MCF 10A (cell line): Measurements from ENCODE around the gene SLC6A2. TPM values are rescaled to one million over a fixed set of nuclear protein-coding genes. Genes with fewer than 3 reads are reported as not detected.

ENCODE experiments used
- BruUV-seq: library from RNA; stranded (reverse); fragments of 400-500 nt; replicated peaks from 2 replicates; lab custom pipeline; 2021; lab: Mats Ljungman, UMichigan
- CTCF ChIA-PET: fragments of 300-600 bp; sonication (Branson Sonifier 250); formaldehyde crosslinking; extraction: SDS; loops from one replicate; lab custom pipeline; 2021; ENCODE audit warnings: antibody characterized with exemption, inconsistent platforms; lab: Yijun Ruan, JAX
- POLR2A ChIA-PET: fragments of 300-600, 350-650 bp; sonication (Branson Sonifier 250); formaldehyde crosslinking; extraction: SDS; loops from one replicate; lab custom pipeline; 2020; ENCODE audit warnings: antibody characterized with exemption, inconsistent platforms; lab: Yijun Ruan, JAX
- DNase-seq: peaks from one replicate; pipeline ENCODE4 v3.0.0-alpha.2; 2018; ENCODE audit not compliant: unreplicated experiment
- H3K27ac Mint-ChIP-seq: one replicate; pipeline ENCODE4 v1.8.0; 2022; ENCODE audit warnings: mild to moderate bottlenecking, low read depth, mixed read lengths; ENCODE audit not compliant: unreplicated experiment
- H3K27me3 Mint-ChIP-seq: one replicate; pipeline ENCODE4 v1.8.0; 2022; ENCODE audit warnings: mixed read lengths; ENCODE audit not compliant: insufficient read depth, unreplicated experiment
- H3K36me3 Mint-ChIP-seq: one replicate; pipeline ENCODE4 v1.8.0; 2022; ENCODE audit warnings: mild to moderate bottlenecking, moderate library complexity, mixed read lengths; ENCODE audit not compliant: insufficient read depth, unreplicated experiment
- H3K4me1 Mint-ChIP-seq: one replicate; pipeline ENCODE4 v1.8.0; 2022; ENCODE audit warnings: mixed read lengths; ENCODE audit not compliant: insufficient read depth, unreplicated experiment
- H3K4me3 Mint-ChIP-seq: one replicate; pipeline ENCODE4 v1.8.0; 2022; ENCODE audit warnings: mild to moderate bottlenecking, moderate library complexity, mixed read lengths; ENCODE audit not compliant: unreplicated experiment
- H3K9me3 Mint-ChIP-seq: one replicate; pipeline ENCODE4 v1.8.0; 2022; ENCODE audit warnings: mixed read lengths; ENCODE audit not compliant: unreplicated experiment
- CTCF ChIP-seq: fragments of 200-600 bp; IDR thresholded peaks from one replicate; pipeline ENCODE4 v1.8.0; 2022; ENCODE audit warnings: antibody characterized with exemption, mild to moderate bottlenecking; ENCODE audit not compliant: unreplicated experiment
- intact Hi-C: fragments of 100-400 bp; cut with micrococcal nuclease; formaldehyde crosslinking; loops from 2 replicates; pipeline ENCODE4 v1.14.1; 2022
- total RNA-seq: library from RNA; stranded (reverse); gene quantifications from 2 replicates; pipeline ENCODE4 v1.2.3, GENCODE V29; 2022

The SLC6A2 gene
- total RNA-seq, 1 experiment from 2014 or later, result not detected

GRCh38 chr16:55682086-55682485, 26.3 kb downstream of the SLC6A2 start:
- no peaks in the 10 kb centered on the region for H3K9me3 Mint-ChIP-seq
- DNase-seq, result no peak
- BruUV-seq, result no TSS peak
- H3K27me3 Mint-ChIP-seq, result peaks cover 5% of the 10 kb centered on the region
- POLR2A ChIA-PET, result interaction anchor here (1.4 to 2.8 kb wide), 2 partner anchors 8 to 13 kb away, joined by 3 to 7 read pairs; no protein-coding TSS in a partner anchor
- TF ChIP-seq CTCF, result no peak
- H3K36me3 Mint-ChIP-seq, result no peaks in the 10 kb centered on the region
- no peak overlapping the region for H3K27ac Mint-ChIP-seq
- no peak overlapping the region for H3K4me3 Mint-ChIP-seq
- intact Hi-C loops, result no loop called here
- CTCF ChIA-PET, result interaction anchor here (0.7 to 2.4 kb wide), 4 partner anchors 14 to 217 kb away, joined by 3 to 10 read pairs (median 5); no protein-coding TSS in a partner anchor
- H3K4me1 Mint-ChIP-seq, result no peaks in the 10 kb centered on the region

DNA sequence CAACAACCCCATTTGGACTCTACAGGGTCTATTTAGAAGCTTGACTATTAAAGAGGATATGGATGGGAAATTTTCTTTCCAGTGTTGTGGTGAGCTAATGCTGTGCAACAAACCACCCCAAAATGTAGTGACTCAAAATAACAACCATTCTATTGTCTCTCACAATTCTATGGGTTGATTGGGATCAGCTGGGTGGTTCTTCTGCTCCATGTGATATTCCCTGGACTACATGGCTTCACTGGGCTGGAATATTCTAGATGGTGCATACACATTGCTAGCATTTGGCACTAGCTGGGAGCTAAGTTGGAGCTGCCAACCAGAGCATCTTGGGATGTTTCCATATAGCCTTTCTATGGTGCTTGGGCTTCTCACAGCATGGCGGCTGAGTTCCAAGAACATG, 30.2 kb downstream of the SLC6A2 start:
- DNase-seq, result no peak
- no peak overlapping the region for H3K27ac Mint-ChIP-seq
- H3K4me1 Mint-ChIP-seq, result no peaks in the 10 kb centered on the region
- H3K4me3 Mint-ChIP-seq, result no peak overlapping the region
- no TSS peak for BruUV-seq
- ChIA-PET POLR2A (no interaction called here), CTCF (interaction anchor here (3.7 kb wide), 1 partner anchor 17 kb away, joined by 26 read pairs; no protein-coding TSS in a partner anchor)
- H3K36me3 Mint-ChIP-seq, result no peaks in the 10 kb centered on the region
- H3K27me3 Mint-ChIP-seq, result peaks cover 38% of the 10 kb centered on the region
- TF ChIP-seq CTCF, result no peak
- intact Hi-C loops, result no loop called here
- H3K9me3 Mint-ChIP-seq, result no peaks in the 10 kb centered on the region

DNA sequence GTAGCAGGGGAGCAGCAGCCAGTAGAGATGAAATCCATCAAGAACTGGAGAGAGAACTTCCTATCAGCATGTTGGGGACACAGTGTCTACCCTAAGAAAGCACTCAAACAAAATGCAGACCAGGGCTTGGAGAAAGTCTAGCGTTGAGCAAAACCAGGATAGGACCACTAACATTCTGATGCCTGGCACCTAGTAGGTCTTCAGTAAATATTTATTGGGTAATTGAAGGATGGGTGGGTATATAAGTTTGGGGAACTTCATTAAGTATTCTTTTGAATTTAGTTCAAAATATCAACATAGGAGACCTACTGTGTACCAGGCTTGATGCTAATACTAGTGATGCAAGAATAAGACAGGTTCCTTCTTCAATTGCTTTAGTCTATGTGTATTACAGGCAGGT, 30.9 kb downstream of the SLC6A2 start:
- no peak for DNase-seq
- H3K27me3 Mint-ChIP-seq, result peaks cover 38% of the 10 kb centered on the region
- H3K36me3 Mint-ChIP-seq, result no peaks in the 10 kb centered on the region
- intact Hi-C loops, result no loop called here
- H3K27ac Mint-ChIP-seq, result no peak overlapping the region
- ChIA-PET CTCF (interaction anchor here (0.8 to 3.7 kb wide), 3 partner anchors 16 to 222 kb away, joined by 6 to 26 read pairs (median 7); no protein-coding TSS in a partner anchor), POLR2A (no interaction called here)
- no peak for TF ChIP-seq CTCF
- no peak overlapping the region for H3K4me3 Mint-ChIP-seq
- BruUV-seq, result no TSS peak
- H3K4me1 Mint-ChIP-seq, result no peaks in the 10 kb centered on the region
- no peaks in the 10 kb centered on the region for H3K9me3 Mint-ChIP-seq

DNA sequence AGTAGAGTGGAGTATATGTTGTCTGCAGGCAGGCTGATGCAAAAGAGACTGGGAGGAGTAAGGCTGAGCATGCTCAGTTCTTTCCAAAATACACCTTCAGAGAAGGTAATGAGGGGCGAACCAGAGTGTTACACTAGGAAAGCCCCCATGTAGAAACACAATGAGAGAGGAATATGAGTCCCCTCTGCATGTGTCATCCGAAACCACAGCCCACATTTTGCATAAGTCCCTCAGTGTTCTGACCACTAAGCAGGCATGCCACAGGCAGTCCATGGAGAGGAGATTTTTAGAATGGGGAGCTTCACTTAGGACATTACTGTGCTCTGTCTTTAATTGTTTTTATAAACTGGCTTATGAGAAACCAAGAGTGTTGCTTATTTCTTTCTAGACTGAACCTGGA, 32.0 kb downstream of the SLC6A2 start:
- no peaks in the 10 kb centered on the region for H3K36me3 Mint-ChIP-seq
- intact Hi-C loops, result no loop called here
- ChIA-PET POLR2A (interaction anchor here (0.7 kb wide), 1 partner anchor 129 kb away, joined by 3 read pairs; no protein-coding TSS in a partner anchor), CTCF (interaction anchor here (1.9 to 3.7 kb wide), 3 partner anchors 15 to 223 kb away, joined by 6 to 26 read pairs (median 6); no protein-coding TSS in a partner anchor)
- H3K27me3 Mint-ChIP-seq, result peaks cover 38% of the 10 kb centered on the region
- H3K27ac Mint-ChIP-seq, result no peak overlapping the region
- H3K4me1 Mint-ChIP-seq, result no peaks in the 10 kb centered on the region
- no peak for DNase-seq
- no peaks in the 10 kb centered on the region for H3K9me3 Mint-ChIP-seq
- no peak for TF ChIP-seq CTCF
- H3K4me3 Mint-ChIP-seq, result no peak overlapping the region
- BruUV-seq, result no TSS peak
